ENCODE data around the gene JAK1.

DNA sequence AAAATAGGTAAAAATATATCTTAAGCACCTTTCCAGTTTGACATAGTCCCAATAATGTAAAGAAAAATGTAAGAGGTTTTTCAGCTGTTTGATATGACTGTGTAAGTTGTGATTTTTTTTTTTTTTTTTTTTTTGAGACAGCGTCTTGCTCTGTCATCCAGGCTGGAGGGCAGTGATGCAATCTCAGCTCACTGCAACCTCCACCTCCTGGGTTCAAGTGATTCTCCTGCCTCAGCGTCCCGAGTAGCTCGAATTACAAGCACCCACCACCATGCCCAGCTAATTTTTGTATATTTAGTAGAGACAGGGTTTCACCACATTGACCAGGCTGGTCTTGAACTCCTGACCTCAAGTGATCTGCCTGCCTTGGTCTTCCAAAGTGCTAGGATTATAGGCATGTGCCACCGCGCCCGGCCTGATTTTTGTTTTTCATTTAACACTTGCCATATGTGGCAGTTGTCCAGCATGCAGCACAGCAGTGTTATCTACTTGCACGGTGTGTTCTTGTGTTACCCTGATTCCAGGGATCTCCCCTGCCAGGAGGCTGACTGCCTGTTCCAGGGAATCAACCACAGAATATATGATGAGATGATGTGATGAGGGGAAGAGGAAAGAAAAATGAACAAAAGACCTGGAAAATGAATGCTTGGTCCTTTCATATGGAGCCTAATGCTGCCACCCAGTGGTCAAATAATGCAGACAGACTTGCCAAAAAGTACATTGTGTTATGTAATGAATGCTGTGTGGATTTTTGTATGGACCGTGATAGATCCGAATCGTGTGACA, 142.5 kb downstream of the JAK1 start:
- TF ChIP-seq, protein P1, sequence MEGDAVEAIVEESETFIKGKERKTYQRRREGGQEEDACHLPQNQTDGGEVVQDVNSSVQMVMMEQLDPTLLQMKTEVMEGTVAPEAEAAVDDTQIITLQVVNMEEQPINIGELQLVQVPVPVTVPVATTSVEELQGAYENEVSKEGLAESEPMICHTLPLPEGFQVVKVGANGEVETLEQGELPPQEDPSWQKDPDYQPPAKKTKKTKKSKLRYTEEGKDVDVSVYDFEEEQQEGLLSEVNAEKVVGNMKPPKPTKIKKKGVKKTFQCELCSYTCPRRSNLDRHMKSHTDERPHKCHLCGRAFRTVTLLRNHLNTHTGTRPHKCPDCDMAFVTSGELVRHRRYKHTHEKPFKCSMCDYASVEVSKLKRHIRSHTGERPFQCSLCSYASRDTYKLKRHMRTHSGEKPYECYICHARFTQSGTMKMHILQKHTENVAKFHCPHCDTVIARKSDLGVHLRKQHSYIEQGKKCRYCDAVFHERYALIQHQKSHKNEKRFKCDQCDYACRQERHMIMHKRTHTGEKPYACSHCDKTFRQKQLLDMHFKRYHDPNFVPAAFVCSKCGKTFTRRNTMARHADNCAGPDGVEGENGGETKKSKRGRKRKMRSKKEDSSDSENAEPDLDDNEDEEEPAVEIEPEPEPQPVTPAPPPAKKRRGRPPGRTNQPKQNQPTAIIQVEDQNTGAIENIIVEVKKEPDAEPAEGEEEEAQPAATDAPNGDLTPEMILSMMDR (IDR thresholded peaks at IDR 0.05) = peak; percentile 49 to 92 (median 92)
- TF ChIP-seq POLR2A (IDR thresholded peaks at IDR 0.05) = no peak
